Natural killer cell (primary cell): Measurements from ENCODE around the gene TAAR1. TPM values are rescaled to one million over a fixed set of nuclear protein-coding genes. Genes with fewer than 3 reads are reported as not detected.

Source experiments
- ATAC-seq, 3 donors: fragments of 150-1000 bp in 2 of 3; fragments of 200-7000 bp in 1 of 3; cut with Tn5 transposase; 1 replicate in 1 of 3; 2 replicates in 2 of 3; pipeline ENCODE4 v1.10.0; 2021; ENCODE audit warnings: mild to moderate bottlenecking in 2 of 3, moderate library complexity in 2 of 3
- DNase-seq, 2 donors: peaks; one replicate each; pipeline versions ENCODE4 v3.0.0 to v3.0.0-alpha.2; 2013 to 2021; ENCODE audit warnings: mixed read lengths in 1 of 2
- H3K27ac ChIP-seq: one replicate; pipeline ENCODE4 v1.5.1; 2013; ENCODE audit warnings: mild to moderate bottlenecking, low read length
- H3K27me3 ChIP-seq: one replicate; pipeline ENCODE4 v1.6.1; 2013; ENCODE audit warnings: low read length; ENCODE audit not compliant: control insufficient read depth, insufficient read depth
- H3K36me3 ChIP-seq: one replicate; pipeline ENCODE4 v1.6.1; 2013; ENCODE audit warnings: low read length; ENCODE audit not compliant: control insufficient read depth, insufficient read depth
- H3K4me1 ChIP-seq: one replicate; pipeline ENCODE4 v1.6.1; 2013; ENCODE audit warnings: low read length; ENCODE audit not compliant: control insufficient read depth, insufficient read depth
- H3K4me3 ChIP-seq: one replicate; pipeline ENCODE4 v1.5.1; 2013; ENCODE audit warnings: low read length
- H3K9me3 ChIP-seq: one replicate; pipeline ENCODE4 v1.6.1; 2013; ENCODE audit warnings: low read length; ENCODE audit not compliant: control insufficient read depth, insufficient read depth
- H3K27ac Mint-ChIP-seq, 2 donors: one replicate each; pipeline ENCODE4 v1.8.0; 2022; ENCODE audit warnings: mild to moderate bottlenecking in 2 of 2, mixed read lengths in 2 of 2, moderate library complexity in 1 of 2
- H3K27me3 Mint-ChIP-seq, 2 donors: one replicate each; pipeline ENCODE4 v1.8.0; 2022; ENCODE audit warnings: low read depth in 2 of 2, mixed read lengths in 2 of 2
- H3K36me3 Mint-ChIP-seq: one replicate; pipeline ENCODE4 v1.8.0; 2022; ENCODE audit warnings: mixed read lengths
- H3K4me1 Mint-ChIP-seq, 2 donors: one replicate each; pipeline ENCODE4 v1.8.0; 2022; ENCODE audit warnings: mixed read lengths in 2 of 2
- H3K4me3 Mint-ChIP-seq: one replicate; pipeline ENCODE4 v1.8.0; 2022; ENCODE audit warnings: mild to moderate bottlenecking, moderate library complexity, mixed read lengths
- H3K9me3 Mint-ChIP-seq, 2 donors: one replicate each; pipeline ENCODE4 v1.8.0; 2022; ENCODE audit warnings: mixed read lengths in 2 of 2
- WGBS: methylation state at CpG from one replicate; pipeline ENCODE4 v1.1.7; 2013; ENCODE audit warnings: missing lambda C conversion rate; ENCODE audit not compliant: insufficient coverage; 5-methylcytosine and 5-hydroxymethylcytosine counted together
- intact Hi-C: fragments of 100-400 bp; cut with micrococcal nuclease; formaldehyde crosslinking; loops from one replicate; pipeline ENCODE4 v1.14.2; 2022
- total RNA-seq, 4 donors: library from RNA; stranded (reverse); fragments of 120-200 nt in 1 of 4; gene quantifications; one replicate each; pipeline versions ENCODE4 v1.2.3 to v1.2.4, GENCODE V29; 2013 to 2022
- TF ChIP-seq, protein P1 (sequence below): fragments of 200-600 bp; IDR thresholded peaks from one replicate; pipeline ENCODE4 v1.8.0; 2022; ENCODE audit warnings: antibody characterized with exemption

The TAAR1 gene
- total RNA-seq, 3 donors from 2014 or later (not counting 1 experiment from before 2014, with no cell fraction given), result not detected

DNA sequence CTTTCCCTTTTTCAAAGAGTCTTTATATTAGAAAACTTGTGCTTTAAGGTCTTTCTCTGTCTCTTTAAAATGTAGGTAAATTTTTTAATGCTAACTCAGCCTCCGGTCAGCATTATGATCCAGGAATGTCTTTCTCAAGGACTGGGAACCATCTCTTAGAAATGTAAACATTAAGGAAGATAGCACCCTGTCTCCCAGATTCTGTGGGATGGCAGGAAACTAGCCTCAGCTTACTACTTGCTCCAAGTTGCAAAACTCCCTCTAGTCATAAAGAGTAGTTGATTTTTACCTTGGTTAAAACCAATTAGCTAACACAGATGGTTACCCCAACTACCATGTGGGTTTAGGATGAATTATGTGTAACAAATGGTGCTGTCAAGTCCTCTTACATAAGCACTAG, 4.7 kb upstream of the TAAR1 start:
- no peak overlapping the region for H3K4me3 ChIP-seq
- no peak overlapping the region for H3K27ac Mint-ChIP-seq
- intact Hi-C loops, result loop anchor here (10.0 kb wide), 1 partner anchor 131 kb away; the partner anchor contains the start of gene SLC18B1
- no peak overlapping the region for H3K4me3 Mint-ChIP-seq
- WGBS, result 88% methylated on average over 1 of the region's 1 CpG
- H3K27me3 ChIP-seq, result no peaks in the 10 kb centered on the region
- no peaks in the 10 kb centered on the region for H3K9me3 Mint-ChIP-seq
- TF ChIP-seq, protein P1, sequence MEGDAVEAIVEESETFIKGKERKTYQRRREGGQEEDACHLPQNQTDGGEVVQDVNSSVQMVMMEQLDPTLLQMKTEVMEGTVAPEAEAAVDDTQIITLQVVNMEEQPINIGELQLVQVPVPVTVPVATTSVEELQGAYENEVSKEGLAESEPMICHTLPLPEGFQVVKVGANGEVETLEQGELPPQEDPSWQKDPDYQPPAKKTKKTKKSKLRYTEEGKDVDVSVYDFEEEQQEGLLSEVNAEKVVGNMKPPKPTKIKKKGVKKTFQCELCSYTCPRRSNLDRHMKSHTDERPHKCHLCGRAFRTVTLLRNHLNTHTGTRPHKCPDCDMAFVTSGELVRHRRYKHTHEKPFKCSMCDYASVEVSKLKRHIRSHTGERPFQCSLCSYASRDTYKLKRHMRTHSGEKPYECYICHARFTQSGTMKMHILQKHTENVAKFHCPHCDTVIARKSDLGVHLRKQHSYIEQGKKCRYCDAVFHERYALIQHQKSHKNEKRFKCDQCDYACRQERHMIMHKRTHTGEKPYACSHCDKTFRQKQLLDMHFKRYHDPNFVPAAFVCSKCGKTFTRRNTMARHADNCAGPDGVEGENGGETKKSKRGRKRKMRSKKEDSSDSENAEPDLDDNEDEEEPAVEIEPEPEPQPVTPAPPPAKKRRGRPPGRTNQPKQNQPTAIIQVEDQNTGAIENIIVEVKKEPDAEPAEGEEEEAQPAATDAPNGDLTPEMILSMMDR, result no peak
- H3K4me1 Mint-ChIP-seq, result no peaks in the 10 kb centered on the region
- H3K27me3 Mint-ChIP-seq, result no peaks in the 10 kb centered on the region
- DNase-seq (no peak), ATAC-seq (no peak)
- no peak overlapping the region for H3K27ac ChIP-seq
- no peaks in the 10 kb centered on the region for H3K36me3 Mint-ChIP-seq
- H3K9me3 ChIP-seq, result no peaks in the 10 kb centered on the region
- H3K4me1 ChIP-seq, result no peaks in the 10 kb centered on the region
- H3K36me3 ChIP-seq, result no peaks in the 10 kb centered on the region

DNA sequence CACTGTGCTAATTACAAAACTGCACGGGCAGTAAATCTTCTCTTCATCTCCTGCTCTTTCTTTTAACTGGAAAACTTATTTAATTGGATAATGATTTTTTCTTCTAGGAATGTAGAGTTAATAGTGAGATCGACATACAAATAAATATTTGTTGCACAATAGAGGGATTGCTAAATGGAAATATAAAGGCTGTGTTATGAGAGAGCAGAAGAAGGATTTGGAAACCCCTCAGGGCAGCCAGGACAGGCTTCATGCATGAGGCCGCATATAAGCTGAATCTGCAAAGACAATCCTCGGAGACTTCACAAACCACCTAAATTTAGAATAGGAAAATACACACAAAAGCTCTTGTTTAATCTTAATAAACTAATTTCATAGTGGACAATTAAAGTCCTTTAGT, 2.9 kb upstream of the TAAR1 start:
- Mint-ChIP-seq H3K4me3 (no peak overlapping the region), H3K9me3 (no peaks in the 10 kb centered on the region), H3K27ac (no peak overlapping the region), H3K27me3 (no peaks in the 10 kb centered on the region), H3K4me1 (no peaks in the 10 kb centered on the region), H3K36me3 (no peaks in the 10 kb centered on the region)
- no peaks in the 10 kb centered on the region for H3K27me3 ChIP-seq
- TF ChIP-seq, protein P1, result no peak
- H3K9me3 ChIP-seq, result no peaks in the 10 kb centered on the region
- 80% methylated on average over 1 of the region's 4 CpGs for WGBS
- ATAC-seq (no peak), DNase-seq (no peak)
- no peak overlapping the region for H3K4me3 ChIP-seq
- H3K27ac ChIP-seq, result no peak overlapping the region
- intact Hi-C loops, result loop anchor here (10.0 kb wide), 1 partner anchor 133 kb away; the partner anchor contains the start of gene SLC18B1
- H3K4me1 ChIP-seq, result no peaks in the 10 kb centered on the region
- no peaks in the 10 kb centered on the region for H3K36me3 ChIP-seq

DNA sequence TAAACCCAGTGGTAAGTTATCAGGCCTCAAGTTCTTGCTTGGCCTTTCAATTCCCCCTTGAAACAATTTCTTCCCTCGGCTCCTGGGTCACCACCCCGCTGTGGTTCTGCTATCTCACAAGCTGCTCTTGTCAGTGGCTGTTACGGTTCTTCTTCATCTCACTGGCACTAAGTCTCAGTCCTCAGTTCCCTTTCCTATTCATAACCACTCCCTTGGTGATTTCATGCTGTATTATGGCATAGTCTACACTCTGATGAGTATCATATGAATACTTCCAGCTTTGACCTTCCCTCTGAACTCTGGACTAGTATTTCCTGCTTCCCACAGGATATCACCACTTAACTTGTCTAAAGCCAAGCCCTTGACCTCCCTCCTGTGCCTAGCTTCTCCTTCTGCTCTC, 7.9 kb downstream of the TAAR1 start:
- H3K27ac ChIP-seq, result no peak overlapping the region
- H3K4me1 ChIP-seq, result peaks cover 2% of the 10 kb centered on the region
- no peaks in the 10 kb centered on the region for H3K27me3 ChIP-seq
- H3K4me3 ChIP-seq, result no peak overlapping the region
- H3K9me3 ChIP-seq, result no peaks in the 10 kb centered on the region
- Mint-ChIP-seq H3K4me3 (no peak overlapping the region), H3K27ac (no peak overlapping the region), H3K9me3 (no peaks in the 10 kb centered on the region), H3K27me3 (peaks cover 0 to 7% of the 10 kb centered on the region in 2 donors), H3K4me1 (peaks cover 6 to 9% of the 10 kb centered on the region in 2 donors), H3K36me3 (no peaks in the 10 kb centered on the region)
- no peaks in the 10 kb centered on the region for H3K36me3 ChIP-seq
- 77% methylated on average over 3 of the region's 3 CpGs for WGBS
- no peak for DNase-seq
- no peak for ATAC-seq
- TF ChIP-seq, protein P1, result no peak
- intact Hi-C loops, result no loop called here

DNA sequence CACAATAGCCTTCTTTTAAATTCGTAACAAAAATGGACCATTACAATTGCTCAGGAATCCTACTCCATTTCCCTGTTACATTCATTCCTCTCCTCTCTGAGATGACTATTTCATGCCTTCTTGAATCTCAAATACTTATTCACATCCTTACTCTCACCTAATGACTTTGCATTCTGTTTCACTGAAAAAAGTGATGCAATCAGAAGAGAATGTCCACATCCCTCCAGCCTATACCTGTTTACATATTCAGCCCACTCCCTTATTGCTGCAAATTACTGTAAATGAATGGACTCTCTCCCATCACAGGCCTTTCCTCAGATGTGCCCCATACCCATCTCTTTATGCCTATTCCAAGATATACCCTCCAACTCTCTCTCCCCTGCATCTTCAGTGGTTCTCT, 8.6 kb downstream of the TAAR1 start:
- DNase-seq, result no peak
- WGBS, result 97% methylated on average over 1 of the region's 1 CpG
- Mint-ChIP-seq H3K9me3 (no peaks in the 10 kb centered on the region), H3K27ac (no peak overlapping the region), H3K4me1 (peaks cover 6 to 9% of the 10 kb centered on the region in 2 donors), H3K4me3 (no peak overlapping the region), H3K27me3 (peaks cover 0 to 7% of the 10 kb centered on the region in 2 donors), H3K36me3 (no peaks in the 10 kb centered on the region)
- no peak for ATAC-seq
- Histone ChIP-seq H3K27me3 (no peaks in the 10 kb centered on the region), H3K27ac (no peak overlapping the region), H3K4me1 (peaks cover 2% of the 10 kb centered on the region), H3K4me3 (no peak overlapping the region), H3K36me3 (no peaks in the 10 kb centered on the region), H3K9me3 (no peaks in the 10 kb centered on the region)
- TF ChIP-seq, protein P1, result no peak
- intact Hi-C loops, result no loop called here
